HUDEP-2 (cell line): ENCODE data around the gene EFHB.
"Not testable (repeated sequence)": the region's sequence is repeated elsewhere in the genome, so short reads cannot be mapped to it uniquely, and the experiment has no call there.

ENCODE experiments used
- DNase-seq, 76 experiments: peaks; one replicate each; lab custom pipeline; 2025; ENCODE audit not compliant: unreplicated experiment in 76 of 76; lab: John Stamatoyannopoulos, UW

EFHB gene

GRCh38 chr3:19855318-19855717 lies 78.7 kb downstream of the EFHB start:
- DNase-seq: not testable (repeated sequence)

GRCh38 chr3:19846609-19847008 lies 87.4 kb downstream of the EFHB start:
- not testable (repeated sequence) for DNase-seq
